Fibroblast of pulmonary artery (primary cell): ENCODE data around the gene ELOVL2.

Experiments
- DNase-seq: peaks from one replicate; pipeline ENCODE4 v3.0.0-alpha.2; 2010; ENCODE audit warnings: low read depth
- H3K4me3 ChIP-seq: replicated peaks from 2 replicates; pipeline ENCODE4 v1.5.1; 2011; ENCODE audit warnings: low read depth, mild to moderate bottlenecking, control low read depth, low read length, moderate library complexity
- CTCF ChIP-seq: IDR thresholded peaks from 2 replicates; pipeline ENCODE4 v1.5.1; 2011; ENCODE audit warnings: mild to moderate bottlenecking, control low read depth, low read length, inconsistent platforms; ENCODE audit errors: missing control alignments

ELOVL2 gene

GRCh38 chr6:10947966-10948365 is 96.1 kb downstream of the ELOVL2 start:
- no peak for TF ChIP-seq CTCF

GRCh38 chr6:10945845-10946244 is 98.3 kb downstream of the ELOVL2 start:
- DNase-seq: no peak
- no peak overlapping the region for H3K4me3 ChIP-seq
- TF ChIP-seq CTCF: no peak

More at GRCh38 chr6:10947966-10948365, 96.1 kb downstream of the ELOVL2 start:
- H3K4me3 ChIP-seq: no peak overlapping the region
- no peak for DNase-seq

GRCh38 chr6:10939840-10940239 is 104.3 kb downstream of the ELOVL2 start:
- TF ChIP-seq CTCF: no peak
- no peak overlapping the region for H3K4me3 ChIP-seq
- DNase-seq: no peak

GRCh38 chr6:10933126-10933525 is 111.0 kb downstream of the ELOVL2 start:
- no peak for TF ChIP-seq CTCF
- no peak overlapping the region for H3K4me3 ChIP-seq
- no peak for DNase-seq
